ENCODE results near the gene TXNRD2.

DNA sequence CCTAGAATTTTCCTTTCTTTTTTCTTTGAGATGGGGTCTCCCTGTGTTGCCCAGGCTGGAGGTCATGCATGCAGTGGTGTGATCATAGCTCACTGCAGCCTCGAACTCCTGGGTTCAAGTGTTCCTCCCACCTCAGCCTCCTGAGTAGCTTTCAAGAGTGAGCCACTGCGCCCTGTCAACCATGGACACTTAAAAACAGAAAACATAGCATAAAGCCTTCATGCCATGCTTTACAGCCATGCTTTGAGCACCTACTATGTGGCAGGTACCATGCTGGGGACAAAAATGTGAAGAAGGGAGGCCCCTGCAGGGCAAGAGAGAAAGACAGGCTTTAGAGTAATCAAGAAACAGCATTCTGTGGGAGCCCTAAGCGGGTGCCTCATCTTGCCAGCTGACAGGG, 73.3 kb downstream of the TXNRD2 start:
- TF ChIP-seq, protein P1, sequence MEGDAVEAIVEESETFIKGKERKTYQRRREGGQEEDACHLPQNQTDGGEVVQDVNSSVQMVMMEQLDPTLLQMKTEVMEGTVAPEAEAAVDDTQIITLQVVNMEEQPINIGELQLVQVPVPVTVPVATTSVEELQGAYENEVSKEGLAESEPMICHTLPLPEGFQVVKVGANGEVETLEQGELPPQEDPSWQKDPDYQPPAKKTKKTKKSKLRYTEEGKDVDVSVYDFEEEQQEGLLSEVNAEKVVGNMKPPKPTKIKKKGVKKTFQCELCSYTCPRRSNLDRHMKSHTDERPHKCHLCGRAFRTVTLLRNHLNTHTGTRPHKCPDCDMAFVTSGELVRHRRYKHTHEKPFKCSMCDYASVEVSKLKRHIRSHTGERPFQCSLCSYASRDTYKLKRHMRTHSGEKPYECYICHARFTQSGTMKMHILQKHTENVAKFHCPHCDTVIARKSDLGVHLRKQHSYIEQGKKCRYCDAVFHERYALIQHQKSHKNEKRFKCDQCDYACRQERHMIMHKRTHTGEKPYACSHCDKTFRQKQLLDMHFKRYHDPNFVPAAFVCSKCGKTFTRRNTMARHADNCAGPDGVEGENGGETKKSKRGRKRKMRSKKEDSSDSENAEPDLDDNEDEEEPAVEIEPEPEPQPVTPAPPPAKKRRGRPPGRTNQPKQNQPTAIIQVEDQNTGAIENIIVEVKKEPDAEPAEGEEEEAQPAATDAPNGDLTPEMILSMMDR (conservative IDR thresholded peaks at IDR 0.05) = no peak
- TF ChIP-seq EZH2 (IDR thresholded peaks at IDR 0.05; ENCODE audit: low read depth) = no peak

All from PC-9 (cell line).